Spleen (tissue), 11 donors: ENCODE data around the gene TMEM163. TPM values are rescaled to one million over a fixed set of nuclear protein-coding genes. Genes with fewer than 3 reads are reported as not detected.

Source experiments
- DNase-seq: peaks from one replicate; pipeline ENCODE4 v3.0.0-alpha.2; 2020
- H3K27ac ChIP-seq, 8 donors: fragments of 200-600 bp; sonication (generic) in 7 of 8; 1 replicate in 4 of 8; 2 replicates in 4 of 8; pipeline versions ENCODE4 v1.5.0 to v1.8.0; 2016 to 2021; ENCODE audit warnings: inconsistent platforms in 4 of 8, mild to moderate bottlenecking in 4 of 8, moderate library complexity in 1 of 8
- H3K27me3 ChIP-seq, 7 donors: fragments of 200-600 bp; sonication (generic) in 6 of 7; replicated peaks in 1 of 7; 1 replicate in 4 of 7; 2 replicates in 3 of 7; pipeline versions ENCODE4 v1.5.0 to v1.8.0; 2016 to 2021; ENCODE audit warnings: inconsistent platforms in 3 of 7, mild to moderate bottlenecking in 1 of 7
- H3K36me3 ChIP-seq, 6 donors: fragments of 200-600 bp; sonication (generic) in 5 of 6; 1 replicate in 4 of 6; 2 replicates in 2 of 6; pipeline versions ENCODE4 v1.5.0 to v1.8.0; 2016 to 2021; ENCODE audit warnings: inconsistent platforms in 2 of 6
- H3K4me1 ChIP-seq, 6 donors: fragments of 200-600 bp; sonication (generic) in 5 of 6; 1 replicate in 3 of 6; 2 replicates in 3 of 6; pipeline versions ENCODE4 v1.5.0 to v1.8.0; 2016 to 2021; ENCODE audit warnings: inconsistent platforms in 3 of 6
- H3K4me3 ChIP-seq, 8 donors: fragments of 200-600 bp; sonication (generic) in 7 of 8; 1 replicate in 4 of 8; 2 replicates in 4 of 8; pipeline versions ENCODE4 v1.5.0 to v1.8.0; 2016 to 2021; ENCODE audit warnings: inconsistent platforms in 4 of 8, mild to moderate bottlenecking in 4 of 8, moderate library complexity in 2 of 8
- H3K9me3 ChIP-seq, 8 donors: fragments of 200-600 bp; sonication (generic) in 7 of 8; 1 replicate in 4 of 8; 2 replicates in 4 of 8; pipeline versions ENCODE4 v1.5.0 to v1.8.0; 2016 to 2021; ENCODE audit warnings: inconsistent platforms in 4 of 8
- POLR2A ChIP-seq, 3 donors: fragments of 450-650 bp; IDR thresholded peaks; one replicate each; pipeline ENCODE4 v1.5.1; 2017; ENCODE audit warnings: antibody characterized with exemption in 3 of 3, mild to moderate bottlenecking in 1 of 3
- POLR2AphosphoS5 ChIP-seq, 3 donors: sonication (generic); formaldehyde crosslinking; IDR thresholded peaks; one replicate each; pipeline ENCODE4 v1.5.1; 2017; ENCODE audit warnings: antibody characterized with exemption in 3 of 3
- WGBS, 5 donors: extraction: QIAGEN DNeasy Blood & Tissue Kit in 3 of 5; methylation state at CpG; one replicate each; pipeline versions ENCODE4 v1.1.5 to v1.1.7; 2013 to 2018; 5-methylcytosine and 5-hydroxymethylcytosine counted together
- intact Hi-C: fragments of 100-400 bp; cut with DNase I; formaldehyde crosslinking; loops from one replicate; pipeline ENCODE4 v1.15.0; 2023; ENCODE audit warnings: low total_unique reads
- polyA plus RNA-seq, 3 donors: library from polyadenylated mRNA; stranded (reverse); fragments of 200-250 nt; gene quantifications; one replicate each; pipeline ENCODE4 v1.2.1, GENCODE V29; 2013
- total RNA-seq, 7 donors: library from RNA; depleted of rRNA in 3 of 7; stranded (reverse); fragments of >200 nt in 3 of 7; fragmentation: NEBNext Ultra II Directional in 4 of 7; extraction: Animal tissue kit (Norgen Biotek cat#: 25700) in 4 of 7; gene quantifications; one replicate each; pipeline versions ENCODE4 v1.1.0 to v1.2.1, GENCODE V29; 2016 to 2021
- TF ChIP-seq, protein P1 (sequence below), 11 experiments: fragments of 200-600 bp in 7 of 11; fragments of 450-650 bp in 4 of 11; sonication (generic) in 4 of 11; IDR thresholded peaks in 8 of 11; conservative IDR thresholded peaks in 3 of 11; 1 replicate in 7 of 11; 2 replicates in 4 of 11; pipeline versions ENCODE4 v1.4.0 to v1.8.0; 2016 to 2021; ENCODE audit warnings: antibody characterized with exemption in 11 of 11, inconsistent platforms in 4 of 11, mild to moderate bottlenecking in 1 of 11
- donor health status: healthy with polysubstance abuse.
- donor health status: DM: no; HTN: no; CAD: no; lungs with moderate emphysema.
- donor health status: DM: no; HTN: no; CAD: no.
- donor health status: Bipolar disorder and iron deficiency.
- donor health status: healthy.
- donor health status: DM: no; HTN: no; CAD: no.
- donor health status: DM: yes; HTN: yes; CAD: no.

Gene TMEM163
- total and polyA plus RNA-seq, 10 donors: 2.4 to 12.5 (median 3.7) TPM

- no peaks in the 10 kb centered on the region for H3K36me3 ChIP-seq
- WGBS, 5 donors: 62 to 87% (median 81%) methylated on average over 2 of the region's 2 CpGs
- no peaks in the 10 kb centered on the region for H3K27me3 ChIP-seq
- peaks cover 0 to 7% (median 0%) of the 10 kb centered on the region in 6 donors for H3K4me1 ChIP-seq
- peaks cover 0 to 42% (median 30%) of the 10 kb centered on the region in 8 donors for H3K9me3 ChIP-seq
- TF ChIP-seq, protein P1, sequence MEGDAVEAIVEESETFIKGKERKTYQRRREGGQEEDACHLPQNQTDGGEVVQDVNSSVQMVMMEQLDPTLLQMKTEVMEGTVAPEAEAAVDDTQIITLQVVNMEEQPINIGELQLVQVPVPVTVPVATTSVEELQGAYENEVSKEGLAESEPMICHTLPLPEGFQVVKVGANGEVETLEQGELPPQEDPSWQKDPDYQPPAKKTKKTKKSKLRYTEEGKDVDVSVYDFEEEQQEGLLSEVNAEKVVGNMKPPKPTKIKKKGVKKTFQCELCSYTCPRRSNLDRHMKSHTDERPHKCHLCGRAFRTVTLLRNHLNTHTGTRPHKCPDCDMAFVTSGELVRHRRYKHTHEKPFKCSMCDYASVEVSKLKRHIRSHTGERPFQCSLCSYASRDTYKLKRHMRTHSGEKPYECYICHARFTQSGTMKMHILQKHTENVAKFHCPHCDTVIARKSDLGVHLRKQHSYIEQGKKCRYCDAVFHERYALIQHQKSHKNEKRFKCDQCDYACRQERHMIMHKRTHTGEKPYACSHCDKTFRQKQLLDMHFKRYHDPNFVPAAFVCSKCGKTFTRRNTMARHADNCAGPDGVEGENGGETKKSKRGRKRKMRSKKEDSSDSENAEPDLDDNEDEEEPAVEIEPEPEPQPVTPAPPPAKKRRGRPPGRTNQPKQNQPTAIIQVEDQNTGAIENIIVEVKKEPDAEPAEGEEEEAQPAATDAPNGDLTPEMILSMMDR (IDR thresholded peaks at IDR 0.05 in 8 of 11, conservative IDR thresholded peaks at IDR 0.05 in 3 of 11): no peak
- TF ChIP-seq POLR2AphosphoS5 (IDR thresholded peaks at IDR 0.05): no peak
- no peak for TF ChIP-seq POLR2A (IDR thresholded peaks at IDR 0.05)
- intact Hi-C loops: no loop called here
- DNase-seq: no peak
- H3K4me3 ChIP-seq: no peak overlapping the region
- H3K27ac ChIP-seq: no peak overlapping the region
Measured at GRCh38 chr2:134588556-134588955, 130.2 kb downstream of the TMEM163 start.

DNA sequence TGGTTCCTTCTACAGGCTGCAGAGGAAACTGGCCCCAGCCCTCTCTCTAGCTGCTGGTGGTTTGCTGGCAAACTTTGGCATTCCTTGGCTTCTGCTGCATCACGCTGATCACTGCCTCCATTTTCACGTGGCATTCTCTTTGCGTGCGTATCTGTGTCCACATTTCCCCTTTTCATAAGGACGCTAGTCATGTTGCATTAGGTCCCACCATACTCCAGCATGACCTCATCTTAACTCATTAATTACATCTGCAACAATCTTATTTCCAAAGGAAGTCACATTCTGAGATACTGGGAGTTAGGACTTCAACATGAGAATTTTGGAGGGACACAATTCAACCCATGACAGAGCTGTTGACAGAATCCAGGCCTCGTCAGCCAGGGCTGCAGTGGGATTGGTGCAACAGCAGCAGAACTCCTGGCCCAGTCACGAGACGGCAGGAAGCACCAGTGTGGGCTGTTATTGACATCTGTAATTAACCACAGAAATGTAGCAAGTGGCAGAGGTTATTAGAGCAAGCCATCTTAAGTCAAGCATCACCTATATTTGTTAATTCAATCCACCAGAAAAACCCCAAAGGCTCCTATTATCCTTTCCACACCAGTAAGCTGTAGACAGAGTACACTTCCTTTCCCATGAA lies 132.4 kb downstream of the TMEM163 start:
- no peak for DNase-seq
- Histone ChIP-seq H3K27ac (no peak overlapping the region), H3K36me3 (no peaks in the 10 kb centered on the region), H3K9me3 (peaks cover 0 to 32% (median 23%) of the 10 kb centered on the region in 8 donors), H3K4me3 (no peak overlapping the region), H3K27me3 (no peaks in the 10 kb centered on the region), H3K4me1 (peaks cover 0 to 19% (median 0%) of the 10 kb centered on the region in 6 donors)
- WGBS, 5 donors: 45 to 69% (median 61%) methylated on average over 8 of the region's 8 CpGs
- intact Hi-C loops: no loop called here
- TF ChIP-seq, protein P1 (IDR thresholded peaks at IDR 0.05 in 8 of 11, conservative IDR thresholded peaks at IDR 0.05 in 3 of 11): no peak
- no peak for TF ChIP-seq POLR2A (IDR thresholded peaks at IDR 0.05)
- TF ChIP-seq POLR2AphosphoS5 (IDR thresholded peaks at IDR 0.05): no peak

- Histone ChIP-seq H3K4me1 (peaks cover 0 to 19% (median 0%) of the 10 kb centered on the region in 6 donors), H3K9me3 (peaks cover 0 to 8% (median under 1%) of the 10 kb centered on the region in 8 donors), H3K27ac (peak overlapping the region in 2 of 8 donors; percentile 11 to 31), H3K27me3 (no peaks in the 10 kb centered on the region), H3K36me3 (no peaks in the 10 kb centered on the region), H3K4me3 (no peak overlapping the region)
- intact Hi-C loops: no loop called here
- 48 to 71% (median 58%) methylated on average over 2 of the region's 2 CpGs for WGBS, 5 donors
- no peak for DNase-seq
- TF ChIP-seq, protein P1 (IDR thresholded peaks at IDR 0.05 in 8 of 11, conservative IDR thresholded peaks at IDR 0.05 in 3 of 11): no peak
- TF ChIP-seq POLR2AphosphoS5 (IDR thresholded peaks at IDR 0.05) (no peak), POLR2A (IDR thresholded peaks at IDR 0.05) (no peak)
Measured at GRCh38 chr2:134583997-134584520, 134.7 kb downstream of the TMEM163 start.

DNA sequence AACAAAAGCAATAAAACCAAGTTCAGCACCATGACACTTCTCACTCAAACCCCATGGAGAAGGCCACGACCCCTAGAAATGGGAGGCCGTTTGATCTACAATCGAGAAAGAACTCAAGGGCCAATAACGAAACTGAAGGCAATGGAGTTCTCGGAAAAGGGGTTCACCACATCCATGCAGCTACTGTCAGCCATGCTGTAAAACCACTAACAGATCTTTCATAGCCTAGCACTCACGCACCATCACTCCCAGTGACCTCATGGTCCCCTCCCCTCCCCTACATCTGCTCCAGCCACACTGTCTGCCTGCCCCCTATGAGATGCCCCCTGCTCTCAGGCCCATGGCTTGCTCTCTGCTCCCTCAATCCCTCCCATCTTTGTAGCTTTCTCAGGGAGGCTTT lies 135.3 kb downstream of the TMEM163 start:
- H3K27me3 ChIP-seq: no peaks in the 10 kb centered on the region
- no peak overlapping the region for H3K4me3 ChIP-seq
- intact Hi-C loops: no loop called here
- 74 to 97% (median 80%) methylated on average over 6 of the region's 6 CpGs for WGBS, 5 donors
- peaks cover 0 to 19% (median 0%) of the 10 kb centered on the region in 6 donors for H3K4me1 ChIP-seq
- TF ChIP-seq POLR2AphosphoS5 (IDR thresholded peaks at IDR 0.05) (no peak), POLR2A (IDR thresholded peaks at IDR 0.05) (no peak)
- TF ChIP-seq, protein P1 (IDR thresholded peaks at IDR 0.05 in 8 of 11, conservative IDR thresholded peaks at IDR 0.05 in 3 of 11): no peak
- H3K9me3 ChIP-seq: peaks cover 0 to 2% (median 0%) of the 10 kb centered on the region in 8 donors
- no peak for DNase-seq
- peak overlapping the region in 2 of 8 donors; percentile 13 to 31 for H3K27ac ChIP-seq
- no peaks in the 10 kb centered on the region for H3K36me3 ChIP-seq
